Measurements from ENCODE around the gene ATF7IP. TPM values are rescaled to one million over a fixed set of nuclear protein-coding genes. Genes with fewer than 3 reads are reported as not detected.

ATF7IP gene
- total RNA-seq, 6 donors from 2014 or later = 20.5 to 65.5 (median 55.9) TPM

DNA sequence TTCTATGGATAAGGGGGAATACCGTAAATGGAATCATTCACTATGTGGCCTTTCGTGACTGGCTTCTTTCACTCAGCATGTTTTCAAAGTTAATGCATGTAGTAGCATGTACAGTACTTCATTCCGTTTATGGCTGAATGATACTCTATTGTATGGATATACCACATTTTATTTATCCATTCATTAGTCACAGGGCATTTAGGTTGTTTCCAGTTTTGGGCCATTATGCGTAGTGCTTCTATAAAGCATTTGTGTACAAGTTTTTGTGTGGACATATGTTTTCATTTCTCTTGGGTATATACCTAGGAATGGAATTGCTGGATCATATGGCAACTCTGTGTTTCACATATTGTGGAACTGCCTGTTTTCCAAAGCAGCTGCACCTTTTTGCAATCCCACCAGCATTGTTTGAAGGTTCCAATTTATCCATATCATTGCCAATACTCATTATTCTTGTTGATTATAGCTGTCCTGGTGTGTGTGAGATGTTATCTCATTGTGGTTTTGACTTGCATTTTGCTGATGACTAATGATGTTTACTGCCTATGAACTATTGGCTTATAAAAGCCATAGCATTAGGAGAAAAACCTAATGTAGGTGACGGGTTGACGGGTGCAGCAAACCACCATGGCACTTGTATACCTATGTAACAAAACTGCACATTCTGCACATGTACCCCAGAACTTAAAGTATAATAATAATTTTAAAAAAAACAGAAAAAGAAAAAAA is 45.5 kb downstream of the ATF7IP start:
- H3K27ac ChIP-seq = peak overlapping the region in 1 of 4 donors; percentile 7
- H3K36me3 ChIP-seq = no peaks in the 10 kb centered on the region
- H3K4me3 ChIP-seq = no peak overlapping the region
- TF ChIP-seq EP300 (IDR thresholded peaks at IDR 0.05) (no peak), POLR2A (IDR thresholded peaks at IDR 0.05) (peak in 1 of 4 donors; percentile 31)
- TF ChIP-seq, protein P1, sequence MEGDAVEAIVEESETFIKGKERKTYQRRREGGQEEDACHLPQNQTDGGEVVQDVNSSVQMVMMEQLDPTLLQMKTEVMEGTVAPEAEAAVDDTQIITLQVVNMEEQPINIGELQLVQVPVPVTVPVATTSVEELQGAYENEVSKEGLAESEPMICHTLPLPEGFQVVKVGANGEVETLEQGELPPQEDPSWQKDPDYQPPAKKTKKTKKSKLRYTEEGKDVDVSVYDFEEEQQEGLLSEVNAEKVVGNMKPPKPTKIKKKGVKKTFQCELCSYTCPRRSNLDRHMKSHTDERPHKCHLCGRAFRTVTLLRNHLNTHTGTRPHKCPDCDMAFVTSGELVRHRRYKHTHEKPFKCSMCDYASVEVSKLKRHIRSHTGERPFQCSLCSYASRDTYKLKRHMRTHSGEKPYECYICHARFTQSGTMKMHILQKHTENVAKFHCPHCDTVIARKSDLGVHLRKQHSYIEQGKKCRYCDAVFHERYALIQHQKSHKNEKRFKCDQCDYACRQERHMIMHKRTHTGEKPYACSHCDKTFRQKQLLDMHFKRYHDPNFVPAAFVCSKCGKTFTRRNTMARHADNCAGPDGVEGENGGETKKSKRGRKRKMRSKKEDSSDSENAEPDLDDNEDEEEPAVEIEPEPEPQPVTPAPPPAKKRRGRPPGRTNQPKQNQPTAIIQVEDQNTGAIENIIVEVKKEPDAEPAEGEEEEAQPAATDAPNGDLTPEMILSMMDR (IDR thresholded peaks at IDR 0.05) = no peak
- DNase-seq (no peak), ATAC-seq (ENCODE audit: low FRiP score in 2 of 2) (no peak)
- peaks cover 0 to 10% (median 5%) of the 10 kb centered on the region in 4 donors for H3K4me1 ChIP-seq
- 84 to 87% methylated on average over 6 of the region's 6 CpGs for WGBS, 2 donors
- H3K9me3 ChIP-seq = no peaks in the 10 kb centered on the region
- H3K27me3 ChIP-seq = no peaks in the 10 kb centered on the region

DNA sequence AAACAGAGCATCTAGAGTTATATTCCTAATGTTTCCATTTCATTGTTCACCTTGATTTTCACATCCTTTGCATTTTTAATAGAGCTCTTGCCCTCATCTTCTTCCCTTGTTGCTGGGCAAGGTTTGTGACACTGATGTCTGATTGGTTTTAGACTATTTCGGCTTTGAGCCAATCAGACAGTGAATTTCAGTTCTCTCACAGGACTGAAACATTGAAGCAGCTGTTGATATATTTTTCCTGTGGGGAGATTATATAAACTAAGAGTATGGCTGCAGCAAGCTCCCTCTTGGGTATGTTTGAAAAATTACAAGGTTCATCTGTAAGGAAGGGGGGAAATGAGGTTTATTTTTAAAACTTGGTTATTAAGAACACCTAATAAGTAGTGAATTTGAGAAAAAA is 51.2 kb downstream of the ATF7IP start:
- 61% methylated on average over 1 of the region's 1 CpG for WGBS, 2 donors
- peaks cover 20 to 43% (median 29%) of the 10 kb centered on the region in 4 donors for H3K4me1 ChIP-seq
- H3K27me3 ChIP-seq = no peaks in the 10 kb centered on the region
- TF ChIP-seq POLR2A (IDR thresholded peaks at IDR 0.05) = no peak
- no peak for TF ChIP-seq EP300 (IDR thresholded peaks at IDR 0.05)
- TF ChIP-seq POLR2AphosphoS5 (IDR thresholded peaks at IDR 0.05) = no peak
- ATAC-seq (ENCODE audit: low FRiP score in 2 of 2) (peak in 1 of 2 donors; percentile 44), DNase-seq (no peak)
- no peaks in the 10 kb centered on the region for H3K36me3 ChIP-seq
- H3K4me3 ChIP-seq = no peak overlapping the region
- peaks cover 0 to 7% (median 2%) of the 10 kb centered on the region in 4 donors for H3K9me3 ChIP-seq
- H3K27ac ChIP-seq = peak overlapping the region in 1 of 4 donors; percentile 37

DNA sequence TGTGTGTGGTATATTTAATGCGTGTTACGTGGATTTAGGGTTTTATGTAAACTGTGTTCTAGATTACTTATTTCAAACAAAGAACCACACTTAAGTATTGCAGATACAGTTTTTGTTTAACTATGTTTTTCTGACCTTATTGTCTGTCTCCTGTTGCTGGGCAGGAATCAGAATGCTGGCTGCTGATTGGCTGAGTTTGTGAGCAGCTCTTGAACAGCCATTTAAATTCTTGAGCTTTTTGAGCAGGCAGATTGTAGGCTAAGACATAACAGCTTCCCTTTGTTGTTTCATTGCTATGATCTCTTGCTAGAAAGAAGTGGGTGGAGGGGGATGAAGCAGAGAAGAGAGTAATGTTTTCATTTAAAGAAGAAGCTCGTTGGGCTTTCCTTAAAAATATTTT is 52.2 kb downstream of the ATF7IP start:
- peak overlapping the region in 2 of 4 donors; percentile 19 to 64 for H3K27ac ChIP-seq
- WGBS, 2 donors = 48 to 58% methylated on average over 3 of the region's 3 CpGs

DNA sequence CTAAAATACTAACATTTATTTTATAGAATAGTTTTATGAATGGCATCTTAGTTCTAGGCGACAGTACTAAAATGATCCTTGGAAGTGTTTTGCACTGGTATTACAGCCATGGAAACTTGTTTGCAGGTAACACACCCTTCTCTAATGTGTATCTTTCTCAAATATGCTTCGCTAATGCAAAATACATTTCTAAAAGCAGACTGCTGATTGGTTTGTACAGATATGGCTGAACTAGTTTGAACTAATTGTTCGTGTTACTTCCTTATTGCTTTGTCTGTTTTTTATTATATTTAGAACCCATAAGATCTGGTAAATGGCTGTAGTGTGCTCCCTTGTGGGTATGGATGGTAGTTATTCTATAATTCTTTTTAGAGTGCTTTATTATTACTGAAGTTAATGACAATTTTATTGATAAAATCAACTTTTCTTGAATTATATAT is 53.0 kb downstream of the ATF7IP start:
- TF ChIP-seq POLR2A (IDR thresholded peaks at IDR 0.05) (peak in 1 of 4 donors; percentile 15), EP300 (IDR thresholded peaks at IDR 0.05) (no peak), POLR2AphosphoS5 (IDR thresholded peaks at IDR 0.05) (no peak)
- TF ChIP-seq, protein P1 (IDR thresholded peaks at IDR 0.05) = peak in 3 of 6 experiments; percentile 35 to 44 (median 37)
- 50 to 53% methylated on average over 3 of the region's 3 CpGs for WGBS, 2 donors
- Histone ChIP-seq H3K27me3 (no peaks in the 10 kb centered on the region), H3K36me3 (peaks cover 0 to 3% (median 0%) of the 10 kb centered on the region in 4 donors), H3K4me3 (peak overlapping the region in 1 of 4 donors; percentile 13), H3K9me3 (peaks cover 0 to 8% (median 5%) of the 10 kb centered on the region in 4 donors), H3K4me1 (peaks cover 17 to 43% (median 29%) of the 10 kb centered on the region in 4 donors), H3K27ac (peak overlapping the region in 3 of 4 donors; percentile 19 to 64 (median 34))
- ATAC-seq (ENCODE audit: low FRiP score in 2 of 2) (peak in 1 of 2 donors; percentile 61), DNase-seq (no peak)

More for the DNA sequence above, 52.2 kb downstream of the ATF7IP start:
- TF ChIP-seq POLR2A (IDR thresholded peaks at IDR 0.05) (no peak), EP300 (IDR thresholded peaks at IDR 0.05) (no peak), POLR2AphosphoS5 (IDR thresholded peaks at IDR 0.05) (no peak)
- TF ChIP-seq, protein P1 (IDR thresholded peaks at IDR 0.05) = no peak
- no peak overlapping the region for H3K4me3 ChIP-seq
- H3K4me1 ChIP-seq = peaks cover 20 to 43% (median 29%) of the 10 kb centered on the region in 4 donors
- H3K36me3 ChIP-seq = peaks cover 0 to 3% (median 0%) of the 10 kb centered on the region in 4 donors
- no peaks in the 10 kb centered on the region for H3K27me3 ChIP-seq
- H3K9me3 ChIP-seq = peaks cover 0 to 8% (median 5%) of the 10 kb centered on the region in 4 donors
- DNase-seq (peak in 1 of 2 donors; percentile 69), ATAC-seq (ENCODE audit: low FRiP score in 2 of 2) (peak; percentile 69 to 82)

DNA sequence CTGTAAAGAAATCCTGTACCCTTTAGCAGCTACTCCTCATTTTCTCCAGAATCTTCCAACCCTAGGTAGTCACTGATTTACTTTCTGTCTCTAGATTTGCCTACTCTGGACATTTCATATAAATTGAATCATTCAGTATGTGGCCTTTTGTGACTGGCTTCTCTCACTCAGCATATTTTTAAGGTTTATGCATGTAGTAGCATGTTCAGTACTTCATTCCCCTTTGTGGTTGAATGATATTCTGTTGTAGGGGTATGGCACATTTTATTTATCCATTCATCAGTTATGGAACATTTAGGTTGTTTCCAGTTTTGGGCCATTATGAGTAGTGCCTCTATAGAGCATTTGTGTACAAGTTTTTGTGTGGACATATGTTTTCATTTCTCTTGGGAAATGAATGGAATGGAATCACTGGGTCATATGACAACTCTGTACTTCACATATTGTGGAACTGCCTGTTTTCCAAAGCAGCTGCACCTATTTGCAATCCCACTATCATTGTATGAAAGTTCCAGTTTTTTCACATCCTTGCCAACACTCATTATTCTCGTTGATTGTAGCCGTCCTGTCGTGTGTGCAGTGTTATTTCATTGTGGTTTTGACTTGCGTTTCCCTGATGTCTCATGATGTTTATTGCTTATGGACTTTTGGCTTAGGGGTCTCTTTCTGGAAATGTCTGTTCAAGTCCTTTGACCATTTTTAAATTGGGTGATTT is 57.2 kb downstream of the ATF7IP start:
- H3K4me3 ChIP-seq = no peak overlapping the region
- peaks cover 0 to 10% (median 7%) of the 10 kb centered on the region in 4 donors for H3K36me3 ChIP-seq
- ATAC-seq (ENCODE audit: low FRiP score in 2 of 2) (no peak), DNase-seq (no peak)
- H3K4me1 ChIP-seq = peaks cover 11 to 28% (median 21%) of the 10 kb centered on the region in 4 donors
- TF ChIP-seq, protein P1 (IDR thresholded peaks at IDR 0.05) = no peak
- TF ChIP-seq POLR2AphosphoS5 (IDR thresholded peaks at IDR 0.05) (no peak), POLR2A (IDR thresholded peaks at IDR 0.05) (no peak), EP300 (IDR thresholded peaks at IDR 0.05) (no peak)
- no peak overlapping the region for H3K27ac ChIP-seq
- H3K27me3 ChIP-seq = no peaks in the 10 kb centered on the region
- 73 to 77% methylated on average over 4 of the region's 4 CpGs for WGBS, 2 donors
- peaks cover 0 to 8% (median 5%) of the 10 kb centered on the region in 4 donors for H3K9me3 ChIP-seq

All from upper lobe of left lung (tissue), 6 donors.